GM23338 (cell line): ENCODE results near the gene ZNF841. TPM values are rescaled to one million over a fixed set of nuclear protein-coding genes. Genes with fewer than 3 reads are reported as not detected.

Experiments used
- ATAC-seq: fragments of 200-7000 bp; cut with Tn5 transposase; 3 replicates; pipeline ENCODE4 v1.9.1; 2020
- DNase-seq: peaks from one replicate; pipeline ENCODE4 v3.0.0-alpha.2; 2015; ENCODE audit warnings: low spot score
- H2AFZ ChIP-seq: fragments of 200-600 bp; sonication (generic); 2 replicates; pipeline ENCODE4 v1.8.0; 2016; ENCODE audit warnings: antibody characterized with exemption, mild to moderate bottlenecking, moderate library complexity
- H3F3A ChIP-seq: fragments of 200-600 bp; sonication (generic); replicated peaks from 2 replicates; pipeline ENCODE4 v1.8.0; 2017; ENCODE audit warnings: antibody characterized with exemption, mixed run types, low read depth
- H3K27ac ChIP-seq: fragments of 200-600 bp; sonication (generic); 2 replicates; pipeline ENCODE4 v1.6.1; 2016; ENCODE audit warnings: low read depth
- H3K27me3 ChIP-seq: fragments of 200-600 bp; sonication (generic); 2 replicates; pipeline ENCODE4 v1.8.0; 2016; ENCODE audit warnings: mild to moderate bottlenecking, mixed run types, moderate library complexity; ENCODE audit not compliant: insufficient read depth
- H3K36me3 ChIP-seq: fragments of 200-600 bp; sonication (generic); 2 replicates; pipeline ENCODE4 v1.8.0; 2016; ENCODE audit warnings: mild to moderate bottlenecking; ENCODE audit not compliant: insufficient read depth
- H3K4me1 ChIP-seq: fragments of 200-600 bp; sonication (generic); 2 replicates; pipeline ENCODE4 v1.8.0; 2016; ENCODE audit warnings: mild to moderate bottlenecking, moderate library complexity; ENCODE audit not compliant: insufficient read depth
- H3K4me2 ChIP-seq: fragments of 200-600 bp; sonication (generic); 2 replicates; pipeline ENCODE4 v1.7.1; 2017; ENCODE audit warnings: mixed run types
- H3K4me3 ChIP-seq: fragments of 200-600 bp; sonication (generic); 2 replicates; pipeline ENCODE4 v1.6.1; 2016; ENCODE audit warnings: mixed run types
- H3K79me2 ChIP-seq: fragments of 200-600 bp; sonication (generic); replicated peaks from 2 replicates; pipeline ENCODE4 v1.8.0; 2017; ENCODE audit warnings: mild to moderate bottlenecking; ENCODE audit not compliant: insufficient read depth
- H3K9me2 ChIP-seq: fragments of 200-600 bp; sonication (generic); 2 replicates; pipeline ENCODE4 v1.8.0; 2017; ENCODE audit not compliant: insufficient read depth
- H4K20me1 ChIP-seq: fragments of 200-600 bp; sonication (generic); replicated peaks from 2 replicates; pipeline ENCODE4 v1.8.0; 2017; ENCODE audit warnings: mild to moderate bottlenecking; ENCODE audit not compliant: insufficient read depth
- H3K27ac Mint-ChIP-seq: 2 replicates; pipeline ENCODE4 v1.8.0; 2020; ENCODE audit warnings: inconsistent platforms, mild to moderate bottlenecking, moderate library complexity, mixed read lengths
- H3K27me3 Mint-ChIP-seq: 3 replicates; pipeline ENCODE4 v1.8.0; 2022; ENCODE audit warnings: low read depth, mild to moderate bottlenecking, moderate library complexity, mixed read lengths, inconsistent platforms; ENCODE audit not compliant: insufficient read depth, poor library complexity
- H3K36me3 Mint-ChIP-seq: 3 replicates; pipeline ENCODE4 v1.8.0; 2021; ENCODE audit warnings: low read depth, mild to moderate bottlenecking, inconsistent platforms, moderate library complexity, mixed read lengths
- H3K4me1 Mint-ChIP-seq: 3 replicates; pipeline ENCODE4 v1.8.0; 2020; ENCODE audit warnings: mild to moderate bottlenecking, inconsistent platforms, mixed read lengths
- H3K4me3 Mint-ChIP-seq: 3 replicates; pipeline ENCODE4 v1.8.0; 2021; ENCODE audit warnings: moderate library complexity, mild to moderate bottlenecking, inconsistent platforms, mixed read lengths
- H3K9me3 Mint-ChIP-seq: 3 replicates; pipeline ENCODE4 v1.8.0; 2020; ENCODE audit warnings: moderate library complexity, mild to moderate bottlenecking, inconsistent platforms, mixed read lengths
- CREB1 ChIP-seq: fragments of 250-450 bp; sonication (Bioruptor Pico); IDR thresholded peaks from 2 replicates; pipeline ENCODE4 v1.5.0; 2020; ENCODE audit warnings: low read depth, mild to moderate bottlenecking, moderate library complexity
- CTCF ChIP-seq, 2 experiments: fragments of 200-600 bp in 1 of 2; sonication (generic) in 1 of 2; conservative IDR thresholded peaks; 2 replicates each; pipeline versions ENCODE4 v1.5.1 to v1.6.1; 2016 to 2017; ENCODE audit warnings: antibody characterized with exemption in 2 of 2, low read depth in 2 of 2, mild to moderate bottlenecking in 2 of 2, moderate library complexity in 1 of 2
- ETS1 ChIP-seq: IDR thresholded peaks from 2 replicates; pipeline ENCODE4 v1.6.1; 2016; ENCODE audit warnings: antibody characterized with exemption
- EZH2 ChIP-seq: fragments of 200-600 bp; sonication (generic); IDR thresholded peaks from one replicate; pipeline ENCODE4 v1.8.0; 2017; ENCODE audit warnings: antibody characterized with exemption, mild to moderate bottlenecking, low read depth; ENCODE audit not compliant: unreplicated experiment
- EZH2phosphoT487 ChIP-seq: fragments of 200-600 bp; sonication (generic); IDR thresholded peaks from one replicate; pipeline ENCODE4 v1.8.1; 2018; ENCODE audit warnings: antibody characterized with exemption; ENCODE audit not compliant: unreplicated experiment
- JUNB ChIP-seq: IDR thresholded peaks from one replicate; pipeline ENCODE4 v1.6.1; 2016; ENCODE audit warnings: antibody characterized with exemption; ENCODE audit not compliant: unreplicated experiment
- NANOG ChIP-seq: IDR thresholded peaks from 2 replicates; pipeline ENCODE4 v1.6.1; 2016; ENCODE audit warnings: antibody characterized with exemption, borderline replicate concordance
- POLR2AphosphoS5 ChIP-seq: IDR thresholded peaks from 2 replicates; pipeline ENCODE4 v1.6.1; 2016; ENCODE audit warnings: antibody characterized with exemption, low read depth
- REST ChIP-seq: IDR thresholded peaks from one replicate; pipeline ENCODE4 v1.6.1; 2018; ENCODE audit warnings: antibody characterized with exemption; ENCODE audit not compliant: unreplicated experiment
- STAT1 ChIP-seq: IDR thresholded peaks from one replicate; pipeline ENCODE4 v1.6.1; 2016; ENCODE audit warnings: antibody characterized with exemption; ENCODE audit not compliant: unreplicated experiment
- ZNF114 ChIP-seq: fragments of 250-450 bp; sonication (Bioruptor Pico); IDR thresholded peaks from 2 replicates; pipeline ENCODE4 v1.5.0; 2020; ENCODE audit warnings: mild to moderate bottlenecking, moderate library complexity
- ZNF331 ChIP-seq: fragments of 250-450 bp; sonication (Bioruptor Pico); IDR thresholded peaks from 2 replicates; pipeline ENCODE4 v1.5.0; 2020; ENCODE audit warnings: low read depth, mild to moderate bottlenecking, moderate library complexity
- ZNF462 ChIP-seq: fragments of 250-450 bp; sonication (Bioruptor Pico); IDR thresholded peaks from 2 replicates; pipeline ENCODE4 v1.5.0; 2020; ENCODE audit warnings: mild to moderate bottlenecking, moderate library complexity
- polyA plus RNA-seq: library from polyadenylated mRNA; unstranded; fragments of >200 nt; fragmentation: Nextera tagmentation; extraction: Ambion mirVana; gene quantifications from 2 replicates; pipeline ENCODE4 v1.2.1, GENCODE V29; 2016
- total RNA-seq: library from RNA; depleted of rRNA; stranded (reverse); fragments of >200 nt; shearing (Covaris generic); gene quantifications from 2 replicates; pipeline ENCODE4 v1.2.3, GENCODE V29; 2014

ZNF841 gene
- total and polyA plus RNA-seq, 2 experiments from 2014 or later = 5.3 to 12.8 TPM

- H3K4me1 ChIP-seq = peaks cover 5% of the 10 kb centered on the region
- H3K9me3 Mint-ChIP-seq = peaks cover 9% of the 10 kb centered on the region
- ATAC-seq (no peak), DNase-seq (no peak)
- 0 out of 2 replicates have a peak, but pooled peaks cover 3% of the 10 kb centered on the region for H3K9me2 ChIP-seq
- H2AFZ ChIP-seq = no peak overlapping the region
- H3K4me3 ChIP-seq = no peak overlapping the region
- H3K4me3 Mint-ChIP-seq = no peak overlapping the region
- H3K27me3 ChIP-seq = no peaks in the 10 kb centered on the region
- no peak for TF ChIP-seq REST
- TF ChIP-seq CREB1 (CRISPR knock-in tag) = no peak
- no peak for TF ChIP-seq JUNB
- TF ChIP-seq ZNF114 (CRISPR knock-in tag) = no peak
- no peak for TF ChIP-seq CTCF (conservative IDR thresholded peaks at IDR 0.05; ENCODE audit: low read depth in 2 of 2)
- TF ChIP-seq ZNF462 (CRISPR knock-in tag) = no peak
- TF ChIP-seq ETS1 = no peak
- no peak for TF ChIP-seq STAT1
- TF ChIP-seq NANOG = no peak
- TF ChIP-seq POLR2AphosphoS5 = no peak
- TF ChIP-seq ZNF331 (CRISPR knock-in tag) = no peak
- no peak for TF ChIP-seq EZH2
- TF ChIP-seq EZH2phosphoT487 = no peak
- H3K36me3 Mint-ChIP-seq = peaks cover 90% of the 10 kb centered on the region
- no peaks in the 10 kb centered on the region; the same call in 1 of the 2 replicates for H4K20me1 ChIP-seq
- H3K4me2 ChIP-seq = no peak overlapping the region
- H3K27me3 Mint-ChIP-seq = peaks cover 4% of the 10 kb centered on the region
- H3K27ac ChIP-seq = no peak overlapping the region
- H3K36me3 ChIP-seq = peaks cover 75% of the 10 kb centered on the region
- H3K79me2 ChIP-seq = peaks cover 64% of the 10 kb centered on the region
- H3K27ac Mint-ChIP-seq = no peak overlapping the region
- H3K4me1 Mint-ChIP-seq = peaks cover 8% of the 10 kb centered on the region
- no peaks in the 10 kb centered on the region for H3F3A ChIP-seq
These were observed 73.4 kb downstream of the ZNF841 start for GRCh38 chr19:52022193-52022592.
